Measurements from ENCODE around the gene RACGAP1.

The RACGAP1 gene

DNA sequence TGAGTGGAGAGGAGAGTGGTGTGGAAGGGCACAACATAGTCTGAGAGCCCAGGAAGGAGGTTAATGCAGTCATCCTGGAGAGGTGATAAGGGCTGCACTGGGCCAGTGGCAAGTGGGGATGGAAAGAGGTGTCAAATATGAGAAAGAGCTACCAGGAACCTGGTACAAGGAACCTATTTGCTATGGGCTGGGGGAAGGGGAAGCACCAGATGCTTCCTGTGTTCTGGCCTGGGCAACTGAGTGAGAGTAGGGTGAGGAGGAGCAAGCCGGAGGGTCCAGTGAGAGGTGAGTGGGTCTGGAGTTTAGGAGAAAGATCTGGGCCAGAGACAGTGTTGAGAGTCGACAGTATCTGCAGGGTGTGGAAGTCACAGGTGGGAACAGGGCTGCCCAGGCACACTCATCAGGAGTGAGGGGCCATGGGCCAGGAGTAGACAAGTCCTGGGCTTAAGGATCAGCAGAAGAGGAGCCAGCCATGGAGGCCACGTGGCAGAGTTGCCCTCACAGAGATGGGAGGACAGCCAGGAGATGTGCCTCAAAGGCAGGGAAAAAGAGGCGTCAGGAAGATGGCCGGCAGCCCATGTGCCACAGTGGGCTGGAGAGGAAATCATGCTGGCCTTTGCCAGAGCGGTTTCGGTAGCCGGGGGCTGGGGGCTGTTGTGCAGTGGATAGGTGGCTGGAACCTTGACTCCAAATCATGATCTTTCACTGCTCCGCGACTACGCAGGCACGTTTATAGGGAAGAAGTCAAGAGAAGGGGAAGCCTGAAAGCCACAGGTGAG lies 55.5 kb downstream of the RACGAP1 start:
- no peak for DNase-seq (ENCODE audit: low read depth in 2 of 2, low spot score in 1 of 2)

GRCh38 chr12:49969027-49969426 lies 56.3 kb downstream of the RACGAP1 start:
- no peak for DNase-seq (ENCODE audit: low read depth in 2 of 2, low spot score in 1 of 2)

DNA sequence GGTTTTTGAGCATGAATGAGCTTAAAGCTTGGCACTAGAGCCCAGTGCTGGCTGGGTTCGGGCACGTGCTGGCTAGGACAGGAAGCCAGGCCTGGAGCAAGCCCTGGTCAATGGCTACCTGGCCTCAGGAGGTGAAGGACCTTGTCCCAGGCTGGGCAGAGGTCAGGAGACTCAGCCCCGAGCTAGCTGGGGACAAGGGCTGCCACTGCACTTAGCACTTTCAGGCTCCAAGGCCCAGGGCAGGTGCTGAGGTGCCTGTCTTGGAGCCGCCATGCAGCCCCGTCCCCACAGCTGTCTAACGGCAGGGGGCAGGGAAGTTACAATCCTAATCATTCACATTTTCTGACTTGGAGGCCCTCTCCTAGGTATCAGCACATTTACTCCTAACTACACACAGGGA lies 56.8 kb downstream of the RACGAP1 start:
- no peak for DNase-seq (ENCODE audit: low read depth in 2 of 2, low spot score in 1 of 2)

DNA sequence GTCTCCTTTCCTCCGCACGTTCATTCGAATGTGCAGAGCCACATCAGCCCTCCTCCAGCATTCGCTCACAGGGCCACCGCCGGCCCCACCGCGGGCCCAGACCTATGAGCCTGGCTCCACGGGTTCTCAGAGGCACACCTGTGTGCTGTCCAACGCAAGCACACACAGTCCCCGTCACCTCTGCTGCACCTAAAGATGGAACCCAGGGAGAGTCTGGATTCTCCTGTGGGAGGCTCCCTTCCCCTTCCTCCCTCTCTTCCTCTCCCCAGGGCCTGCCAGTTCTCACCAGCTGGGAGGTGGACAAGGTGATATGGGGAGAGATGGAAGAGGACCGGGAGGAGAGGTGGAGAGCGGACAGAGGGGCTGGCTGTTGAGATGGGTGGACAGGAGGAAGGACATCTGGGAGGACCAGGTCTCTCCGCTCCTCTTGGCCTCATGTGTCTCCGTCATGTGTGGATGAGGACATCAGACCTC lies 57.5 kb downstream of the RACGAP1 start:
- DNase-seq (ENCODE audit: low read depth in 2 of 2, low spot score in 1 of 2), result no peak

- DNase-seq (ENCODE audit: low read depth in 2 of 2, low spot score in 1 of 2), result peak; percentile 74 to 90
Observed at GRCh38 chr12:49967042-49967776, 58.1 kb downstream of the RACGAP1 start.

GRCh38 chr12:49966511-49967041 lies 58.7 kb downstream of the RACGAP1 start:
- no peak for DNase-seq (ENCODE audit: low read depth in 2 of 2, low spot score in 1 of 2)

- no peak for DNase-seq (ENCODE audit: low read depth in 2 of 2, low spot score in 1 of 2)
Observed at GRCh38 chr12:49965836-49966235, 59.5 kb downstream of the RACGAP1 start.

- DNase-seq (ENCODE audit: low read depth in 2 of 2, low spot score in 1 of 2), result no peak
Observed at GRCh38 chr12:49964849-49965624, 60.3 kb downstream of the RACGAP1 start.

- DNase-seq (ENCODE audit: low read depth in 2 of 2, low spot score in 1 of 2), result no peak
Observed at GRCh38 chr12:49963976-49964815, 61.1 kb downstream of the RACGAP1 start.

DNA sequence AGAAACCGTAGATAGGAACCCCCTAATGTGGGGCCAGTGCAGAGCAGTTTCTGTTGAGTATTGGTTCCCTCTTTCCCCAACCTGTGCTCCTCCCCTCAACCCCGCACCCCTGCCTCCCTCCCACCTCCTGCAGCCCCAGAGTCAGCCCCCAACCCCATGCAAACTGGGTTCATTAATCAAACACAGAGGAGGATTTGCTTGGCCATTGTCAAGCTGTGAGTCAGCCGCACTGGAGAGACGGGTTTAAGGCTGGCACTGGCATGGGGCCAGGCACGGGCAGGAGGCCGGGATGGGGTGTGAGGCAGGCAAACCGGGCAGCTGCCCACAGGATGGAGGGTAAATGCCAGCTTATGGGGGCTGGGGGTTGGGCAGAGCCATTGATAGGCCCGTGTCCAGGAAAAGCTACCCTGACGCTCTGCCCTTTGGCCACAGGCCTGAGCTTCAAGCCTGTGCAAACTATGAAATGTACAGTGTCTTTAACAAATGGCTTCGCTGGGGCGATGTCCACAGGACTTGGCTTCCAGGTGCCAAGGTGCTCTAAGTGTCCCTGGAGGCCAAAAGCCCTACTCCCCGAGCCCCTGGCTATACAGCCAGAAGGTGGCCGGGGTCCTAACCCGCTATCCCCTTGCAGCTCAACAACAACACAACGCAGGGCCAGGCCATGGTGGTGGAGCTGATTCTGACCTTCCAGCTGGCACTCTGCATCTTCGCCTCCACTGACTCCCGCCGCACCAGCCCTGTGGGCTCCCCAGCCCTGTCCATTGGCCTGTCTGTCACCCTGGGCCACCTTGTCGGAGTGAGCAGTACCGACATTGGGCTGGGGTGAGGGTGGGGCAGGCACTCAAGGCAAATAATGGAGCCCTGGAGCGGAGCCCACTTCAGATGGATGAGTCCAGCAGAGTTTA lies 62.2 kb downstream of the RACGAP1 start:
- no peak for DNase-seq (ENCODE audit: low read depth in 2 of 2, low spot score in 1 of 2)

DNA sequence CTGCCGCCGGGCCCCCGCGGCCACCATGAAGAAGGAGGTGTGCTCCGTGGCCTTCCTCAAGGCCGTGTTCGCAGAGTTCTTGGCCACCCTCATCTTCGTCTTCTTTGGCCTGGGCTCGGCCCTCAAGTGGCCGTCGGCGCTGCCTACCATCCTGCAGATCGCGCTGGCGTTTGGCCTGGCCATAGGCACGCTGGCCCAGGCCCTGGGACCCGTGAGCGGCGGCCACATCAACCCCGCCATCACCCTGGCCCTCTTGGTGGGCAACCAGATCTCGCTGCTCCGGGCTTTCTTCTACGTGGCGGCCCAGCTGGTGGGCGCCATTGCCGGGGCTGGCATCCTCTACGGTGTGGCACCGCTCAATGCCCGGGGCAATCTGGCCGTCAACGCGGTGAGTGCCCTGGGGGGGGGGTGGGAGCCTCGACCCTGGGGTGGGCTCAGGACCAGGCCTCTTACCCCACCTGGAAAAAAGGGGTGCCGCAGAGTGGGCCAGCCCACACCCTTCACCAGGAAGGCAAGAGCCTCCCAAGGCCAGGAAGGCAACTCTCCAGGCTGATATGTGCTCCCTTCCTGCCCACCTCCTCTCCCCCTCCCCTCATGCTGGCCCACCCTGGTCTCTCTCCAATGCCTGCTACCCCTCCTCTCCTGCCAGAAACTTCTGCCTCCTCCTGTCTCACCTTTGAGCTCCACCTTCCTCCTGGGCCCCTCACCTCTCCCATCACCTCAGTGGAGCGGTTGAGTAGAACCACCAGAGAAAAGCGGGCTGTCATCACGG lies 63.1 kb downstream of the RACGAP1 start:
- no peak for DNase-seq (ENCODE audit: low read depth in 2 of 2, low spot score in 1 of 2)

GRCh38 chr12:49961111-49961922 lies 64.0 kb downstream of the RACGAP1 start, which contains the start of gene AQP5:
Gene AQP5, plus strand, starts transcription at chr12:49961872. Its CDS starts 146 bp downstream, at chr12:49962018.
- no peak for DNase-seq (ENCODE audit: low read depth in 2 of 2, low spot score in 1 of 2)

DNA sequence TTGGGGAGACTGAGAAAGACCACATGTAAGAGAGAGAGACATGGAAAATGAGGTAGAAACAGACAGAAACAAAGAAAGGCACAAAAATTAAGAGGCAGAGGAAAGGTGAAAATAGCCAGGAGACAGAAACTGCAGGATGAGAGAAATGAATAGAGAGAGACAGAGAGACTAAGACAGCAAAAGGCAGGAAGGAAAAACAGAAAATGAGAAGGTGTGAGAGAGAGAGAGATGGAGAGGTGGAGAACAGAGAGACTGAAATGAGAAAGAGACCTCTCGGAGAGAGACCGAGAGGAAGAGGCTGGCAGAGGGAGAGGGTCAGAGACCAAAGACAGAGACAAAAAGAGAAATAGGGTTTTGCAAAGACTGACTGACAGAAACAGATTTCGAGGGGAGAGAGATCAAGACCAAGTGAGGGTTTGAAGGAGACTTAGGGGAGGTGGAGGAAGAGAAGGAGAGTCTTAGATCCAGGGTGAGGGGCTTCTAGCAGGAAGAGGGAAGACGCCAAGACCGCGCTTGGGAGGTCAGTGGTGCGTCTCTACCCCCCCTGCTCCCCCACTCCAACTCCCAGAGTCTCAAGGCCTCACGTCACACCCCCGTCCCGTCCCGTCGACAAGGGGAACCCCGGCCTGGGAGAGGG lies 64.7 kb downstream of the RACGAP1 start:
- no peak for DNase-seq (ENCODE audit: low read depth in 2 of 2, low spot score in 1 of 2)

DNA sequence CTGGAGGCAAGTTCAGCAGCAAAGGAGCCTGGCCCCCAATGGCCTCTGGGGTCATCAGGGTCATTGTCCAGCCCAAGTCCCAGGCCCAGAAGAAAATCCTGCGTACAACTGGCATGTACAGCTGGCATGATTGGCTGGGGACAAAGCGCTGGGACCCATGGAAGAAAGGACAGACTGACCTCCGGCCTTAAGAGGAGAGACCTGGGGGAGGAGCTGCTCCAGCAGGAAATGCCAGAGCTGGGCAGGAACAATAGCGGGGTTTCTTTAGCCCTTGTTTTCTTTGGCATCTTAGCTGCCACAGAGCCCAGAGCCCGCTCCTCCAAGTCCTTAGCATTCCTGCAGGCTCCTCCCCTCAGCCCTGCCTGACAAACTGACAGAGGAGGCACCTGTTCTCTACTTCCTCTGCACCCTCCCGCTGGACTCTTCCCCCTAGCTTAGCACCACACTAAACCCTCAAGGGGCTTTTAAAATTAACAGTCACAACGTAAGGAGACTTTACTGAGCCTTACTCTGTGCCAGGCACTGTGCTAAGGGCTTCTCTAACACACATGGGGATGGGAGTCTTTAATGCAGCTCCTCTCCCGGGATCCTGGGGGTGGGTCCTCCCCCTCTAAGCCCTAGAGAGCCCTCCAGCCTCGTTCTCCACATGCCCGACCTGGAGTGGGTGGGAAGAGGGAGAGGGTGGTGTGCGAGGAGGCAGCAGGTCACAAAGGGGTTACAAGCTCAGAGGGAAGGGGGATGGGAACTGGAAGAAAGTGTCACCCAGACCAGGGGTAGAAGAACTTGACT lies 65.4 kb downstream of the RACGAP1 start:
- DNase-seq (ENCODE audit: low read depth in 2 of 2, low spot score in 1 of 2), result no peak

- no peak for DNase-seq (ENCODE audit: low read depth in 2 of 2, low spot score in 1 of 2)
Observed at GRCh38 chr12:49957570-49957967, 67.7 kb downstream of the RACGAP1 start.
